Tibial nerve (tissue), 4 donors: Measurements from ENCODE around the gene THSD4.

Experiments
- EP300 ChIP-seq, 2 donors: sonication (generic); formaldehyde crosslinking; IDR thresholded peaks; one replicate each; pipeline ENCODE4 v1.6.1; 2017; ENCODE audit warnings: antibody characterized with exemption in 2 of 2, mild to moderate bottlenecking in 1 of 2
- POLR2A ChIP-seq, 2 donors: fragments of 450-650 bp; IDR thresholded peaks; one replicate each; pipeline ENCODE4 v1.6.1; 2017; ENCODE audit warnings: antibody characterized with exemption in 2 of 2, mild to moderate bottlenecking in 2 of 2, moderate library complexity in 2 of 2
- TF ChIP-seq, protein P1 (sequence below), 5 experiments: fragments of 200-600 bp in 3 of 5; fragments of 450-650 bp in 2 of 5; sonication (generic) in 3 of 5; IDR thresholded peaks; one replicate each; pipeline ENCODE4 v1.5.1; 2016 to 2019; ENCODE audit warnings: antibody characterized with exemption in 5 of 5, mild to moderate bottlenecking in 3 of 5, moderate library complexity in 2 of 5

DNA sequence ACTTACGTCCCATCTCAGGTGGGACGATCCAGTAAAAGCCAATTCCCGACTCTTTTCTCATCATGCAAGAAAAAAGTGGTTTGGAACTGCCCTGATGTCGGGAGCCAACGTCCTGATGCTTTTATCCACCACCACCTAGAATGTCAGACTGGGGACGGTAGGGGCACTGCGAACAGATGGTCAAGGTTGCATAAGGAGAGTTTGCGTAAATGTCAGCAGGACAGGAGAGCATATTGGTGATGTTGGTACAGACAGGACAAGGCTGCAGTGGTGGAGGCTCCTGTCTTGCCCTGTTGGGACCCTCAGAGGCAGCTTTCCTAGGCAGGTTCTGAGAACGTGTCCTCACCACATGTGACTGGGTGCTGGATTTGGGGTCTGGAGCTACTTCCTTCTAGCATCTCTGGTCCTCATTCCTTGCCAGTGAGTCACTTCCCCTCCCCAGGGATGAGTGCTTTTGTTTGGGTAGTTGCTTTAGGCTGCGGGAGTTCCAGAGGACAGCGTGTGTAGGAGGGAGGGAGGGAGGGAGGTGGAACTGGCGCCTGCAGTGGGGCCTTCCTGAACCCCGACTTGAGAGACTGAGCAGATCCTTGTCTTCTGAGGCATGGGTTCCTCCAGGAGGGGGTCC, 21.0 kb downstream of the THSD4 start:
- TF ChIP-seq, protein P1, sequence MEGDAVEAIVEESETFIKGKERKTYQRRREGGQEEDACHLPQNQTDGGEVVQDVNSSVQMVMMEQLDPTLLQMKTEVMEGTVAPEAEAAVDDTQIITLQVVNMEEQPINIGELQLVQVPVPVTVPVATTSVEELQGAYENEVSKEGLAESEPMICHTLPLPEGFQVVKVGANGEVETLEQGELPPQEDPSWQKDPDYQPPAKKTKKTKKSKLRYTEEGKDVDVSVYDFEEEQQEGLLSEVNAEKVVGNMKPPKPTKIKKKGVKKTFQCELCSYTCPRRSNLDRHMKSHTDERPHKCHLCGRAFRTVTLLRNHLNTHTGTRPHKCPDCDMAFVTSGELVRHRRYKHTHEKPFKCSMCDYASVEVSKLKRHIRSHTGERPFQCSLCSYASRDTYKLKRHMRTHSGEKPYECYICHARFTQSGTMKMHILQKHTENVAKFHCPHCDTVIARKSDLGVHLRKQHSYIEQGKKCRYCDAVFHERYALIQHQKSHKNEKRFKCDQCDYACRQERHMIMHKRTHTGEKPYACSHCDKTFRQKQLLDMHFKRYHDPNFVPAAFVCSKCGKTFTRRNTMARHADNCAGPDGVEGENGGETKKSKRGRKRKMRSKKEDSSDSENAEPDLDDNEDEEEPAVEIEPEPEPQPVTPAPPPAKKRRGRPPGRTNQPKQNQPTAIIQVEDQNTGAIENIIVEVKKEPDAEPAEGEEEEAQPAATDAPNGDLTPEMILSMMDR (IDR thresholded peaks at IDR 0.05): no peak
- no peak for TF ChIP-seq POLR2A (IDR thresholded peaks at IDR 0.05)
- TF ChIP-seq EP300 (IDR thresholded peaks at IDR 0.05): no peak
